GM18502 (cell line): ENCODE results near the gene TOP2B.
A peak's percentile ranks its signal among the peaks of the same experiment; 100 is the strongest.

Experiments used
- ATAC-seq: cut with Tn5 transposase; IDR thresholded peaks from one replicate; pipeline ENCODE4 v1.9.1; 2021; ENCODE audit warnings: mild to moderate bottlenecking; ENCODE audit not compliant: unreplicated experiment, poor library complexity

TOP2B gene

GRCh38 chr3:25664812-25665314, at the start of gene TOP2B:
Gene TOP2B, minus strand, starts transcription at chr3:25664907. Its CDS starts 610 bp downstream, at chr3:25664297.
- peak; percentile 88 for ATAC-seq

- ATAC-seq: no peak
Measured at GRCh38 chr3:25713341-25713985, 48.8 kb upstream of the TOP2B start.

GRCh38 chr3:25711090-25711489, 46.4 kb upstream of the TOP2B start:
- ATAC-seq: no peak

GRCh38 chr3:25708036-25708435, 43.3 kb upstream of the TOP2B start:
- ATAC-seq: no peak

- ATAC-seq: no peak
Measured at GRCh38 chr3:25707268-25707926, 42.7 kb upstream of the TOP2B start.

- ATAC-seq: no peak
Measured at GRCh38 chr3:25706213-25706612, 41.5 kb upstream of the TOP2B start.

- no peak for ATAC-seq
Measured at GRCh38 chr3:25697553-25697952, 32.8 kb upstream of the TOP2B start.

GRCh38 chr3:25695731-25696420, 31.2 kb upstream of the TOP2B start:
- no peak for ATAC-seq

- ATAC-seq: no peak
Measured at GRCh38 chr3:25693238-25693637, 28.5 kb upstream of the TOP2B start.

GRCh38 chr3:25692341-25692740, 27.6 kb upstream of the TOP2B start:
- ATAC-seq: no peak

- no peak for ATAC-seq
Measured at GRCh38 chr3:25690768-25691533, 26.2 kb upstream of the TOP2B start.

- ATAC-seq: no peak
Measured at GRCh38 chr3:25689226-25689625, 24.5 kb upstream of the TOP2B start.

GRCh38 chr3:25687742-25688141, 23.0 kb upstream of the TOP2B start:
- ATAC-seq: no peak

- no peak for ATAC-seq
Measured at GRCh38 chr3:25686766-25687165, 22.1 kb upstream of the TOP2B start.

GRCh38 chr3:25683882-25684281, 19.2 kb upstream of the TOP2B start:
- no peak for ATAC-seq

GRCh38 chr3:25683410-25683809, 18.7 kb upstream of the TOP2B start:
- ATAC-seq: no peak

- ATAC-seq: no peak
Measured at GRCh38 chr3:25679642-25680302, 15.1 kb upstream of the TOP2B start.

- ATAC-seq: no peak
Measured at GRCh38 chr3:25679166-25679565, 14.5 kb upstream of the TOP2B start.

GRCh38 chr3:25678581-25678980, 13.9 kb upstream of the TOP2B start:
- ATAC-seq: no peak

- no peak for ATAC-seq
Measured at GRCh38 chr3:25677121-25677520, 12.4 kb upstream of the TOP2B start.
